Activated T-helper 1 cell treated with anti-CD3 and anti-CD28 coated beads, Interleukin-12 subunit alpha, Interleukin-12 subunit beta, Interleukin-2, Interleukin-4 antibody, amounts not matched to agents 30 ng/mL and 10 ng/mL and 1 ng/mL, durations not matched to agents 14 hours and 24 hours and 36 hours (primary cell): Measurements from ENCODE around the gene TRHDE. TPM values are rescaled to one million over a fixed set of nuclear protein-coding genes. Genes with fewer than 3 reads are reported as not detected.

Source experiments
- DNase-seq: peaks from one replicate; pipeline ENCODE4 v3.0.0; 2021; ENCODE audit warnings: low spot score
- H3K27ac Mint-ChIP-seq: one replicate; pipeline ENCODE4 v1.8.0; 2021; ENCODE audit warnings: mild to moderate bottlenecking, mixed read lengths
- H3K27me3 Mint-ChIP-seq: one replicate; pipeline ENCODE4 v1.8.0; 2022; ENCODE audit warnings: mild to moderate bottlenecking, moderate library complexity, mixed read lengths; ENCODE audit not compliant: insufficient read depth
- H3K36me3 Mint-ChIP-seq: one replicate; pipeline ENCODE4 v1.8.0; 2021; ENCODE audit warnings: low read depth, mixed read lengths
- H3K4me1 Mint-ChIP-seq: one replicate; pipeline ENCODE4 v1.8.0; 2021; ENCODE audit warnings: low read depth, mixed read lengths
- H3K4me3 Mint-ChIP-seq: one replicate; pipeline ENCODE4 v1.8.0; 2021; ENCODE audit warnings: mild to moderate bottlenecking, moderate library complexity, mixed read lengths
- H3K9me3 Mint-ChIP-seq: one replicate; pipeline ENCODE4 v1.8.0; 2021; ENCODE audit warnings: mixed read lengths
- intact Hi-C: fragments of 100-400 bp; cut with micrococcal nuclease; formaldehyde crosslinking; loops from one replicate; pipeline ENCODE4 v1.15.1; 2024
- total RNA-seq: library from RNA; stranded (reverse); gene quantifications from 2 replicates; pipeline ENCODE4 v1.2.3, GENCODE V29; 2022

TRHDE gene
- total RNA-seq, 1 donor from 2014 or later, result not detected

- no peaks in the 10 kb centered on the region for H3K9me3 Mint-ChIP-seq
- H3K27me3 Mint-ChIP-seq, result peaks cover 22% of the 10 kb centered on the region
- H3K36me3 Mint-ChIP-seq, result no peaks in the 10 kb centered on the region
- H3K4me1 Mint-ChIP-seq, result no peaks in the 10 kb centered on the region
- H3K27ac Mint-ChIP-seq, result no peak overlapping the region
- intact Hi-C loops, result no loop called here
- H3K4me3 Mint-ChIP-seq, result no peak overlapping the region
- DNase-seq, result no peak
Measured at GRCh38 chr12:72278894-72279293, 6.7 kb downstream of the TRHDE start.

- intact Hi-C loops, result no loop called here
- no peak overlapping the region for H3K27ac Mint-ChIP-seq
Measured at GRCh38 chr12:72281126-72281525, 9.0 kb downstream of the TRHDE start.

GRCh38 chr12:72282721-72283120 is 10.6 kb downstream of the TRHDE start:
- no peak overlapping the region for H3K27ac Mint-ChIP-seq
- H3K36me3 Mint-ChIP-seq, result no peaks in the 10 kb centered on the region
- intact Hi-C loops, result no loop called here
- H3K27me3 Mint-ChIP-seq, result peaks cover 2% of the 10 kb centered on the region
- DNase-seq, result no peak
- no peaks in the 10 kb centered on the region for H3K4me1 Mint-ChIP-seq
- no peaks in the 10 kb centered on the region for H3K9me3 Mint-ChIP-seq
- no peak overlapping the region for H3K4me3 Mint-ChIP-seq

More at GRCh38 chr12:72281126-72281525, 9.0 kb downstream of the TRHDE start:
- H3K4me3 Mint-ChIP-seq, result no peak overlapping the region
- H3K36me3 Mint-ChIP-seq, result no peaks in the 10 kb centered on the region
- H3K27me3 Mint-ChIP-seq, result peaks cover 4% of the 10 kb centered on the region
- no peaks in the 10 kb centered on the region for H3K4me1 Mint-ChIP-seq
- no peaks in the 10 kb centered on the region for H3K9me3 Mint-ChIP-seq
- DNase-seq, result no peak

GRCh38 chr12:72285861-72286260 is 13.7 kb downstream of the TRHDE start:
- no peaks in the 10 kb centered on the region for H3K27me3 Mint-ChIP-seq
- DNase-seq, result no peak
- H3K27ac Mint-ChIP-seq, result no peak overlapping the region
- H3K4me3 Mint-ChIP-seq, result no peak overlapping the region
- no peaks in the 10 kb centered on the region for H3K4me1 Mint-ChIP-seq
- H3K9me3 Mint-ChIP-seq, result no peaks in the 10 kb centered on the region
- intact Hi-C loops, result no loop called here
- H3K36me3 Mint-ChIP-seq, result no peaks in the 10 kb centered on the region

- Mint-ChIP-seq H3K9me3 (no peaks in the 10 kb centered on the region), H3K27me3 (no peaks in the 10 kb centered on the region), H3K4me1 (no peaks in the 10 kb centered on the region), H3K4me3 (no peak overlapping the region), H3K27ac (no peak overlapping the region), H3K36me3 (no peaks in the 10 kb centered on the region)
- DNase-seq, result no peak
- intact Hi-C loops, result no loop called here
Measured at GRCh38 chr12:72286526-72286925, 14.4 kb downstream of the TRHDE start.

- no peaks in the 10 kb centered on the region for H3K27me3 Mint-ChIP-seq
- no peak overlapping the region for H3K4me3 Mint-ChIP-seq
- H3K36me3 Mint-ChIP-seq, result no peaks in the 10 kb centered on the region
- no peaks in the 10 kb centered on the region for H3K9me3 Mint-ChIP-seq
- intact Hi-C loops, result no loop called here
- H3K4me1 Mint-ChIP-seq, result no peaks in the 10 kb centered on the region
- no peak overlapping the region for H3K27ac Mint-ChIP-seq
- DNase-seq, result no peak
Measured at GRCh38 chr12:72288436-72288835, 16.3 kb downstream of the TRHDE start.

- intact Hi-C loops, result no loop called here
- no peaks in the 10 kb centered on the region for H3K4me1 Mint-ChIP-seq
- H3K4me3 Mint-ChIP-seq, result no peak overlapping the region
- H3K27ac Mint-ChIP-seq, result no peak overlapping the region
- DNase-seq, result no peak
- H3K36me3 Mint-ChIP-seq, result no peaks in the 10 kb centered on the region
- H3K27me3 Mint-ChIP-seq, result no peaks in the 10 kb centered on the region
- no peaks in the 10 kb centered on the region for H3K9me3 Mint-ChIP-seq
Measured at GRCh38 chr12:72288911-72289310, 16.7 kb downstream of the TRHDE start.

- Mint-ChIP-seq H3K4me3 (no peak overlapping the region), H3K36me3 (no peaks in the 10 kb centered on the region), H3K4me1 (no peaks in the 10 kb centered on the region), H3K9me3 (no peaks in the 10 kb centered on the region), H3K27me3 (no peaks in the 10 kb centered on the region), H3K27ac (no peak overlapping the region)
- DNase-seq, result no peak
- intact Hi-C loops, result no loop called here
Measured at GRCh38 chr12:72289633-72290032, 17.5 kb downstream of the TRHDE start.

- no peaks in the 10 kb centered on the region for H3K27me3 Mint-ChIP-seq
- DNase-seq, result no peak
- H3K4me3 Mint-ChIP-seq, result no peak overlapping the region
- intact Hi-C loops, result no loop called here
- H3K27ac Mint-ChIP-seq, result no peak overlapping the region
- H3K4me1 Mint-ChIP-seq, result no peaks in the 10 kb centered on the region
- no peaks in the 10 kb centered on the region for H3K9me3 Mint-ChIP-seq
- H3K36me3 Mint-ChIP-seq, result no peaks in the 10 kb centered on the region
Measured at GRCh38 chr12:72291175-72291574, 19.0 kb downstream of the TRHDE start.

- H3K9me3 Mint-ChIP-seq, result no peaks in the 10 kb centered on the region
- H3K27ac Mint-ChIP-seq, result no peak overlapping the region
- H3K27me3 Mint-ChIP-seq, result no peaks in the 10 kb centered on the region
- no peak overlapping the region for H3K4me3 Mint-ChIP-seq
- no peaks in the 10 kb centered on the region for H3K36me3 Mint-ChIP-seq
- intact Hi-C loops, result no loop called here
- H3K4me1 Mint-ChIP-seq, result no peaks in the 10 kb centered on the region
- DNase-seq, result no peak
Measured at GRCh38 chr12:72293701-72294100, 21.5 kb downstream of the TRHDE start.

- Mint-ChIP-seq H3K27me3 (no peaks in the 10 kb centered on the region), H3K36me3 (no peaks in the 10 kb centered on the region), H3K9me3 (no peaks in the 10 kb centered on the region), H3K27ac (no peak overlapping the region), H3K4me3 (no peak overlapping the region), H3K4me1 (no peaks in the 10 kb centered on the region)
- DNase-seq, result no peak
- intact Hi-C loops, result no loop called here
Measured at GRCh38 chr12:72295101-72295500, 22.9 kb downstream of the TRHDE start.

- intact Hi-C loops, result no loop called here
- no peak for DNase-seq
- Mint-ChIP-seq H3K4me1 (no peaks in the 10 kb centered on the region), H3K27ac (no peak overlapping the region), H3K9me3 (no peaks in the 10 kb centered on the region), H3K36me3 (no peaks in the 10 kb centered on the region), H3K27me3 (no peaks in the 10 kb centered on the region), H3K4me3 (no peak overlapping the region)
Measured at GRCh38 chr12:72295744-72296143, 23.6 kb downstream of the TRHDE start.

- Mint-ChIP-seq H3K4me3 (no peak overlapping the region), H3K4me1 (no peaks in the 10 kb centered on the region), H3K27me3 (no peaks in the 10 kb centered on the region), H3K27ac (no peak overlapping the region), H3K36me3 (no peaks in the 10 kb centered on the region), H3K9me3 (no peaks in the 10 kb centered on the region)
- intact Hi-C loops, result no loop called here
- DNase-seq, result no peak
Measured at GRCh38 chr12:72296389-72296788, 24.2 kb downstream of the TRHDE start.

- intact Hi-C loops, result no loop called here
- H3K9me3 Mint-ChIP-seq, result no peaks in the 10 kb centered on the region
- DNase-seq, result no peak
- H3K36me3 Mint-ChIP-seq, result no peaks in the 10 kb centered on the region
- no peak overlapping the region for H3K4me3 Mint-ChIP-seq
- no peak overlapping the region for H3K27ac Mint-ChIP-seq
- no peaks in the 10 kb centered on the region for H3K4me1 Mint-ChIP-seq
- H3K27me3 Mint-ChIP-seq, result no peaks in the 10 kb centered on the region
Measured at GRCh38 chr12:72297666-72298065, 25.5 kb downstream of the TRHDE start.
